Measurements from ENCODE around the gene ZNF512B. TPM values are rescaled to one million over a fixed set of nuclear protein-coding genes. Genes with fewer than 3 reads are reported as not detected.
"Not testable (repeated sequence)": the region's sequence is repeated elsewhere in the genome, so short reads cannot be mapped to it uniquely, and the experiment has no call there.

Gene ZNF512B
- total RNA-seq, 1 donor from 2014 or later, result 10.3 TPM

DNA sequence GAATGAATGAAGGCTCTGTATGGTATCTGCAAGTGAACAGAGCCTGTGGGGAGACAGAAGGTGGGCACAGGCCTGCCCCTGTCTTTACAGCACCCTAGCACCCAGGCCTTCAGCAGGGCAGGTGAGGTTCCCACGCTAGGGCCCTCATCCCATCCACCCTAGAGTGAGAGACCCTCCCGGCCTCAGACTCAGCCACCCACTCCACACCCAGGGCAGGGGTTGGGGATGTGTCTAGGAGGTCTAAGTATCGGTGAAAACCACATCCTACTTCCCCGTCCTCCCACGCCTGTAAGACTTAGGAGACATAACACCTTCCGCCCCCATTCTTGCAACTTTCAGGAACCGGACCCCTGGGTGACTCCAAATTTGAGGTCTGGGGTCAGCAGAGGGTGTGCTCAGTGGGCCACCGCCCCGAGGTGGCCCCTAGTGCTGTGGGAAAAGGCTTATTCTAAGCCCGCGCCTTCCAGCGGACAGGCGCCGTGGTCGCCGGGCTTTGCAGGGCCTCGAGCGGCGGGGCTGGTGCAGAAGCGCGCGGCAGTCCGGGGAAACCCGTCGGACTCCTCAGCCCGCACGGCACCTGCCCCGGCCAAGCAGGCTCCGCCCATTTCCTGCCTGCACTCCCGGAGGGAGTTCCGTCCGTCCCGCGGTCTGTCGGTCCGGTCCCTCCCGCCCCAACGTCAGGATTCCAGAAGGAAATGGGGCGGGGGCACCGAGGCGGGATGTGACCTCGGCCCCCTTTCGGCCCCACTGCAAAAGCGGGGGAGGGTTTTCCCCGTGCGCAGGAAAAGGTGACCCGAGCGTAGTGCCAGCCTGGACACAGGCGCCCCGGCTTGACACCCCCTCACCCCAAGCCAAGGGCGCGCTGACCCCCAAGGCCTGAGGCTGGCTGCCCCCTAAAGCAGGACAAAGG lies 8.8 kb upstream of the ZNF512B start:
- no peaks in the 10 kb centered on the region for H3K36me3 ChIP-seq
- peak overlapping the region; percentile 65 for H3K27ac ChIP-seq
- TF ChIP-seq POLR2A (IDR thresholded peaks at IDR 0.05) (no peak), POLR2AphosphoS5 (IDR thresholded peaks at IDR 0.05; ENCODE audit: insufficient read depth in 1 of 2, low read depth in 1 of 2) (peak; percentile 18 to 56)
- intact Hi-C loops (cut with DNase I), result no loop called here
- no peaks in the 10 kb centered on the region for H3K27me3 ChIP-seq
- H3K9me3 ChIP-seq, result no peaks in the 10 kb centered on the region
- peaks cover 62% of the 10 kb centered on the region for H3K4me1 ChIP-seq
- H3K4me3 ChIP-seq, result peak overlapping the region; percentile 44 to 56
- DNase-seq (ENCODE audit: extremely low spot score in 2 of 2), result no peak

DNA sequence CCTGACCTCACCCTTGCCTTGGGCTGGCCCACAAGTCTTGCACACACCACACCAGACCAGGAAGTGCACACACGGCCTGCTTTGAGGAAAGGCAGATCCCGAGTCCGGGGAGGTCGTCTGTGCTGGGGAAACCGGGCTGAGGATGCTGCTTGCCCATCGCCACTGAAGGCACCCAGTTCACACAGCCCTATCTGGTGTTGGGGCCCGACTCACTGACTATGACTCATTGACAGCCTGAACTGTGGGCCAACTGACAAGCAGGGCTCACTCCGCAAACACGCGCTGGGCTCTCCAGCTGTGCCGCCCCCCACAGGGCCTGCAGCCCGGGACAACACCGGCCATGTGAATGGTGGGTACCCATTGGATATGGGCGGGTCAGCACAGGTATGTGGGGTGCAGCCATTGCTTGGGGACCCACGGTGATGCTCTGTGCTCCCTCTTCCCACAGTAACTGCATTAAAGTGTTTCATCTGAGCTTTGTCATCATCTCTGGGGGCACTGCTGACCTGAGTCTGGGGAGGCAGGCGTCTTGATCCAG lies 8.1 kb upstream of the ZNF512B start:
- Histone ChIP-seq H3K4me1 (peaks cover 59% of the 10 kb centered on the region), H3K36me3 (no peaks in the 10 kb centered on the region), H3K9me3 (no peaks in the 10 kb centered on the region), H3K4me3 (no peak overlapping the region), H3K27ac (no peak overlapping the region), H3K27me3 (no peaks in the 10 kb centered on the region)
- DNase-seq (ENCODE audit: extremely low spot score in 2 of 2), result no peak
- intact Hi-C loops (cut with DNase I), result no loop called here
- TF ChIP-seq POLR2A (IDR thresholded peaks at IDR 0.05), result no peak

DNA sequence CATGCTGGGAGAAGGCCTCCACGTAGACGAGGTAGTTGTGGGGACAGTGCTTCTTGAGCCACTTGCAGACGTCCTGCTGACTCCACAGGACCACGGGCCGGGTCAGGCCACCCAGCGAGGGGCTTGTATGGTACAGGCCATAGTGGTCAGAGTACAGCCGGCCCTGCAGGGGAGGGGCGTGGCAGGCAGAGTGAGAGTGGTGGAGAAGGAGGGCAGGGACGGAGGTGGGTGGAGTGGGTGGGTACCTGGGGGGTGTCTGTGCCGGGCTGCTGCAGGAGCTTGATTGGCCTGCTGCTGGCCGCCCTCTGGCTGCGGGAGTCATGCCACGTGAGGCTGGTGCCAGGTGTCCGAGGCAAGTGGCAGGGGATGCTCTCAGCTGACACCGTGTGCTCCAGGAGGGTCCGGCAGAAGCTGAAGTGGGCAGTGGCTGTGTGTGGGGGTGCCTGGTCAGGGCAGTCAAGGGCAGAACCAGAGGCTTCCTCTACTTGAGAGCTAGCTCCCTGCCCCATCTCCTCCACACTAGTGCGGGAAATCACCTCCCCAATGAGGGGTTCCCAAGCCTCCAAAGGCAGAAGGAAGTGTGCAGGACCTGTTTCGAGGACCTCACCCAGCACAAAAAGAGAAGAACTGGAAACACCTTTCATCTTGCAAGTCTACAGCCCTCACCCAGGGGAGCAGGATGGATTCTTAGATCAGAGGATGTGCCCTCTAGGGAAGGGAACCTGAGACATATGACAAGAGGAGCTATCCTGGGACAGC lies 7.4 kb upstream of the ZNF512B start:
- intact Hi-C loops (cut with DNase I), result no loop called here

DNA sequence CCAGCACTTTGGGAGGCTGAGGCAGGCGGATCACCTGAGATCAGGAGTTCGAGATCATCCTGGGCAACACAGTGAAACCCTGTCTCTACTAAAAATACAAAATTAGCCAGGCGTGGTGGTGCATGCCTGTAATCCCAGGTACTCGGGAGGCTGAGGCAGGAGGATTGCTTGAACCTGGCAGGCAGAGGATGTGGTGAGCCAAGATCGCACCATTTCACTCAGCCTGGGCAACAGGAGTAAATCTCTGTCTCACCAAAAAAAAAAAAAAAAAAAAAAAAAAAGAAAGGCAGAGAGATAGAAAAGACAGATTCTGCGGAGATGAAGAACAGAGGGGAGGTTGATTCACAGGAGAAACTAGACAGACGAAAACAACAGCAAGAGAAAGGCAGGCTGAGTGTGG lies 6.8 kb upstream of the ZNF512B start:
- H3K27me3 ChIP-seq; H3K9me3 ChIP-seq; intact Hi-C loops (cut with DNase I); H3K27ac ChIP-seq; H3K36me3 ChIP-seq; DNase-seq (ENCODE audit: extremely low spot score in 2 of 2); H3K4me3 ChIP-seq: not testable (repeated sequence)
- peaks cover 50% of the 10 kb centered on the region for H3K4me1 ChIP-seq

More for the DNA sequence above, 7.4 kb upstream of the ZNF512B start:
- Histone ChIP-seq H3K4me1 (peaks cover 54% of the 10 kb centered on the region), H3K27ac (no peak overlapping the region), H3K36me3 (no peaks in the 10 kb centered on the region), H3K4me3 (no peak overlapping the region), H3K9me3 (no peaks in the 10 kb centered on the region), H3K27me3 (no peaks in the 10 kb centered on the region)
- no peak for DNase-seq (ENCODE audit: extremely low spot score in 2 of 2)
- TF ChIP-seq POLR2A (IDR thresholded peaks at IDR 0.05), result no peak
- TF ChIP-seq, protein P1, sequence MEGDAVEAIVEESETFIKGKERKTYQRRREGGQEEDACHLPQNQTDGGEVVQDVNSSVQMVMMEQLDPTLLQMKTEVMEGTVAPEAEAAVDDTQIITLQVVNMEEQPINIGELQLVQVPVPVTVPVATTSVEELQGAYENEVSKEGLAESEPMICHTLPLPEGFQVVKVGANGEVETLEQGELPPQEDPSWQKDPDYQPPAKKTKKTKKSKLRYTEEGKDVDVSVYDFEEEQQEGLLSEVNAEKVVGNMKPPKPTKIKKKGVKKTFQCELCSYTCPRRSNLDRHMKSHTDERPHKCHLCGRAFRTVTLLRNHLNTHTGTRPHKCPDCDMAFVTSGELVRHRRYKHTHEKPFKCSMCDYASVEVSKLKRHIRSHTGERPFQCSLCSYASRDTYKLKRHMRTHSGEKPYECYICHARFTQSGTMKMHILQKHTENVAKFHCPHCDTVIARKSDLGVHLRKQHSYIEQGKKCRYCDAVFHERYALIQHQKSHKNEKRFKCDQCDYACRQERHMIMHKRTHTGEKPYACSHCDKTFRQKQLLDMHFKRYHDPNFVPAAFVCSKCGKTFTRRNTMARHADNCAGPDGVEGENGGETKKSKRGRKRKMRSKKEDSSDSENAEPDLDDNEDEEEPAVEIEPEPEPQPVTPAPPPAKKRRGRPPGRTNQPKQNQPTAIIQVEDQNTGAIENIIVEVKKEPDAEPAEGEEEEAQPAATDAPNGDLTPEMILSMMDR (IDR thresholded peaks at IDR 0.05), result no peak
- TF ChIP-seq POLR2AphosphoS5 (IDR thresholded peaks at IDR 0.05; ENCODE audit: insufficient read depth in 1 of 2, low read depth in 1 of 2), result no peak

DNA sequence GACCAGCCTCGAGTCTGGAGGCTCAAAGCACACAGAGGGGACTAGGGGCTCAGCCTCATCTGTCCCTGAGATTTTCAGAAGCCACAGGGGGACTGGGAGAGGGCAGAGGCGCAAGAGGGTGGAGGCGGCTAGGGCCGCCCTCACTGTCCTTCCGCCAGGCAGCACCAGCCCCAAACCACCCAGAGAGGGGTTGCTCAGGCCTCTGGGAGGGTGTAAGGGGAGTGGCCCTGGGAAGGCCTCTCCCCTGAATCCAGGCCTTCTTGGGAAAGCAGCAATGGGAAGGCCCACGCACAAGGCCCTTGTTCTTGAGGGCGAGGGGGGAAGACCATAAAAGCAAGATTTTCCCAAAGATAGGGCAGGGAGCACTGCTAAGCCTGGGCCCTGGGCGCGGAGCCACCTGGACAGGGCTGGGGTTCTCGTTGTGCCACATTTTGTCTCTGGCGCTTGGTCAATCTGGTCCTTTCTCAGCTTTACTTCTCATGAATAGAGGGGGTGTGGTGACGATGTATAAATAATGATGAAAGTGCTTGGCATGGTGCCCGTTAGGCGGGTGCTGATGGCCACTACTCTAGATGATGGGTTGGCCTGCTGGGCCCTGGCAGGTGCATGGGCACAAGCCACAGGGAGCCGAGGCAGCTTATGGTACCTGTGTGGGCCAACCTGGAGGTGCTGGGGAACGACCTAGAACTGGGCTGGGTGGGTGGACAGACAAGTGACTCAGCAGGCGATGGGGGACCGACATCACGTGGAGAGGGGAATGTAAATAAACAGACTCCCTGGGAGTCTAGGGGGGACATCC lies 4.9 kb upstream of the ZNF512B start:
- TF ChIP-seq POLR2A (IDR thresholded peaks at IDR 0.05), result no peak
- no peak for TF ChIP-seq POLR2AphosphoS5 (IDR thresholded peaks at IDR 0.05; ENCODE audit: insufficient read depth in 1 of 2, low read depth in 1 of 2)
- no peak for DNase-seq (ENCODE audit: extremely low spot score in 2 of 2)
- no peaks in the 10 kb centered on the region for H3K36me3 ChIP-seq
- H3K27me3 ChIP-seq, result no peaks in the 10 kb centered on the region
- no peak overlapping the region for H3K4me3 ChIP-seq
- H3K9me3 ChIP-seq, result no peaks in the 10 kb centered on the region
- intact Hi-C loops (cut with DNase I), result loop anchor here (2.0 kb wide), 1 partner anchor 438 kb away; the partner anchor contains the start of gene PTK6
- peaks cover 43% of the 10 kb centered on the region for H3K4me1 ChIP-seq
- no peak overlapping the region for H3K27ac ChIP-seq

DNA sequence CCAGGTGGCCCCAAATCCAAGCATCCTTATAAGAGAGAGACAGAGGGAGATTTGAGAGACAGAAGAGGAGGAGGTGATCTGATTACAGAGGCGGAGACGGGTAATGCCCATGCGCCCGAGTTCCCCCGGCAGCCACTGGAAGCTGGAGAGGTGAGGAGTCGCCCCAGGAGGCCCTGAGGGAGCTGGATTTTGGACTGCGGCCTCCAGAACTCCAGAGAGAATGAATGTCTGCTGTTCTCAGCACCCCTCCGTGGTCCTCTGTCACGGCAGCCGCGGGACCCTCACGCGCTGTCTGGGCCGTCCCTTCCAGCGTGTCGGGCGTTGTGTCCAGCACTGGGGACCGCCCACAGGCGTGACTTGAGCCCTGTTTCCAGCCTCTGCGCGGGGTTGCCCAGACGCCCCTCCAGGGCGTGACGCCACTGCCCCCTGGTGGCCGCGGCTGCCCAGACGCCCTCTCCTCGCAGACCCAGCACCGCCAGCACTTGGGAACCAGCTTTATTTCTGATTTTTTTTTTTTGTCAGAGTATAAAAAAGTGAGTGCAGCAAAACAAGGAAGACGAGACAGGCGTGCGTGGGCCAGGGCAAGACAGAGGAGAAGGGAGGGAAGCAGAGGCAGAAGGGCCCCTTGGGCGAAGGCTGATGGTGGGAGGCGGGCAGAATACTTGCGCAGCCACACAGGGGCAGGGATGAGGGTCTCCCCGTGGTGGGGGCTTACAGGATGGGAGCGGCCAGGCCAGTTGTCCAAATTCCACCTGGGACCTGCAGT lies 4.1 kb upstream of the ZNF512B start:
- Histone ChIP-seq H3K27me3 (no peaks in the 10 kb centered on the region), H3K36me3 (no peaks in the 10 kb centered on the region), H3K27ac (peak overlapping the region; percentile 49), H3K9me3 (no peaks in the 10 kb centered on the region), H3K4me1 (peaks cover 42% of the 10 kb centered on the region), H3K4me3 (peak overlapping the region in 1 of 2 donors; percentile 29)
- intact Hi-C loops (cut with DNase I), result loop anchor here (2.0 kb wide), 1 partner anchor 437 kb away; the partner anchor contains the start of gene PTK6
- TF ChIP-seq, protein P1 (IDR thresholded peaks at IDR 0.05), result peak; percentile 93 to 97 (median 95)
- TF ChIP-seq POLR2AphosphoS5 (IDR thresholded peaks at IDR 0.05; ENCODE audit: insufficient read depth in 1 of 2, low read depth in 1 of 2) (peak; percentile 39 to 48), POLR2A (IDR thresholded peaks at IDR 0.05) (no peak)
- DNase-seq (ENCODE audit: extremely low spot score in 2 of 2), result peak in 1 of 2 donors; percentile 83

Measured in vagina (tissue), 2 donors.